Hematopoietic multipotent progenitor cell treated with erythropoietin and hydrocortisone succinate and interleukin-3 and kit ligand, for 8 days (in vitro differentiated cells): ENCODE results near the gene TEX44.
A peak's percentile ranks its signal among the peaks of the same experiment; 100 is the strongest.

Source experiments
- DNase-seq: peaks from one replicate; pipeline ENCODE4 v3.0.0-alpha.2; 2015

Gene TEX44

DNA sequence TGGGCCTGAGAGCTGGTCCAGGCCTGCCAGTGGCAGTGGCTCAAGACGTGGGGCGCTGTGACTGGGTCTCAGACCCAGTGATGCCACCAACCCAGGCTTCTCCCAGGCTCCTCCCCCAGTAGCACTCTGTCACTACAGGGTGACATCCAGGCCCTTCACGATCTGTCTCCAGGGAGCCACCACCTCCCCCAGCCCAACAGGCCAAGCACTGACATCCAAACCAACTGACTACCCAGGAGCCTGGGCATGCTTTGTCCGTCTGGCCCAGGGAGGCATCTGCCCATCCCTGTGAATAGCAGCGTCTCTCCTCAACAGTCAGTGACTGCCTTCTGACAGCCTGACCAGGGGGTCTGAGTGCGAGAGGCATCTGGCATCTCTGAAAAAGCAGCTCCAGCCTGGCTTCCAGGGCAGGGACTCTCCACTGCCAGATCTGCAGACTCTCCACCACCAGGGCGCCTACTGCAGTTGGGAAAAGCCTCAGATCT, 13.0 kb downstream of the TEX44 start:
- no peak for DNase-seq

DNA sequence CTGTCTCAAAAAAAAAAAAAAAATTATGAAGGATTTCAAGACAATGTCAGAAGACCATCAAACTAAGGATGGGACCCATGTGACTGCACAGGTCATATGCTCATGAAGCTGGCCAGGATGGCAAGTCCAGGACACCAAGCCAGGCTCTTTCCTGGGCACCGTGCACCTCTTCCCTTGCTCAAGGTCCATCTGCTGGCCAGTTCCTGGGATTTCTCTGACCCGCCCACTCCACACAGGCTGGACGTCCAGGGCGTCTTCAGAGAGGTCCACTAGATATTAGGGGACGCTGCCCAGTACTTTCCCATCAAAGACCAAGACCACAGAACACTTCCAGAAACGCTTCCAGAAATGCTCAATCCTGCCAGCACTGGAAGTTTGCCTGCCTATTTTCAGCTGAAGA, 14.3 kb downstream of the TEX44 start:
- DNase-seq = no peak

DNA sequence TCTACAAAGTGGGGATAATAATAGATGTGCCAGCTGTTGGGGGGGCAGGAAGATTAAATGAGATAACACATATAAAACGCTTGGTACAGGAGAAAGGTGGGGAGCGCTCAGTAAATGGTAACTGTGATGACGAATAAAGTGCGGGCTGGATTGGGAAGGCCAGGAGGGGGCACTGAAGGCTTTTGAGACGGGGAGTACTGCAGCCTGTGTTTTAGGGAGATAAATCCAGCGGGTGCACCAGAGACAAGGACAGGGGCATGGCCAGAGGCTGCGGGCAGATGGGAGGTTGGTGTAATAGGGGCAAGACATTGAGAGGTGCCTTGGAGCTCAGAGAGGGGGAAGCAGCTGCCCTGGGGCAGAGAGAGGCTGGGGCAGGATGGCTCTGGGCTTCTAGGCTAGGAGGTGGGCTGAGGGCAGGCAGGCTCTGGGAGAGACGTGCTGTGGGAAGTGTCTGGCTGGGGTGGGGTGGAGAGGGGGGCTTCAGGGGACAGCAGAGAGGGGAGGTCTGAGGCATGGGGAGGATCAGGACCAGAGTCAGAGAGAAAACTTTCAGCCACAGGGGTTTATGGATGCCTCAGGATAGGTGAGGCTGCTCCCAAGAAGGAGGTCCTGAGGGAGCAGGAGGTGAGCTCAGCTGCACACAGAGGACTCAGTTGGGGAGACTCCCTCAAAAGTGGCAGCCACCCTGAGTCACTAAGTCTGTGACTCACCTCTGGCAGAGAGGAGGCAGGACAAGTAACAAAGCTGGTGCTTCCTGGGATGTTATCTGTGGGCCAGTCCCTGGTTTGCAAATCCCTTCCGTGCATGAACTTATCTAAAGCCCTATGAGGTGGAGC, 18.8 kb downstream of the TEX44 start:
- peak; percentile 94 for DNase-seq

DNA sequence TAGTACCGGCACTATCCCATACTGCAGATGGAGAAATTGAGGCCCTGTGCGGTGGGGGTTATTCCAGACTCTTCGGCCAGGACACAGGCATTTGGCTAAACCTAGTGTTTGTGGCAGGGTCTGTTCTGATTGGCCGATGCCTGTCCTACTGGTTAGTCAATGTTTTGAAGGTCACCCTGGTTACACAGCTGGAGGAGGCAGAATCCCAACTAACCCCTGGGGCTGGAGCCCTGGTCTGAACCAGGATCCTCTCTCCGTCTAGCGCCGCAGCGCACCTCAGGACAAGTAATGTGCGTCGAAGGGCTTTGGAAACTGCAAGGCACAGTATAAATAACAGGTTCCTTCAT, 19.4 kb downstream of the TEX44 start:
- DNase-seq = no peak

DNA sequence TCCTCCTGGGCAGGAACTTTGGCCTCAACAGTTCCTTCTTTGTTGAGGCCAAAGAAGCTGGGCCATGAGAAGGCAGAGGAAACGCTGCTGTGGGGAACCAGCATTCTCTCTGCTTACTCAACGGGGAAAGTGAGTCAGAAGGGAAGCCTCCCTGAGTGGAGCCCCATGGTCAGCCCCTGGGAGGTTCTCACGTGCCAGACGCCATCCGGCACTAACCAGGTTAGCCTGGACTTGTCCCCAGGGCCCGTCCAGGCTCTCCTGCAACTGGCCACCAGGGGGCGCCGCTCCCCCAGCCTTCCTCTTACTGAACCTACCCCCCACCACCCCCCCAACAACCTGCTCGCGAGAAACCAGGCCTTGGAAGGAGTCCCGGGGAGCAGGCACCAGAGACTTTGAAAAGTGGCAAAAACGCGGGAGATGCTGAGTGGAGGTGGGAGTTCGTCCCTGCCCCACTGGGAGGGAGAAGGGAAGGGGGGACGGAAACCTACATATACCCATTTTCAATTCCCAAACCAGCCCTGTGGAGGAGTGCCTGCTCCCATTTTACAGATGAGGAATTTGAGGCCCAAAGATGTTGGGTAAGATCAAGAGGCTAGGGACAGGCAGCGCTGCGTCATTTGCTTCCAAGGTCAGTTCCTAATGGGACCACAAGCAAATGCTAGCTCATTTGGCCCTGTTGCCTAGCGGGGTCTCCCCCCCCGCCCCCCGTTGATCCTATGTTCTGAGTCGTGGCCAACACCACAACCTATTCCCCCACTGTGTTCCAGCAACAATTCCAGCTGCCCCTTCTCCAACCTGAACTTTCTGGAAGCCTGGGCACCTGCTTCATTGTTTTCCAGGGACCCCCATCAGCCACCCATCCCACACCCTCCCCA, 20.0 kb downstream of the TEX44 start:
- peak; percentile 92 for DNase-seq

DNA sequence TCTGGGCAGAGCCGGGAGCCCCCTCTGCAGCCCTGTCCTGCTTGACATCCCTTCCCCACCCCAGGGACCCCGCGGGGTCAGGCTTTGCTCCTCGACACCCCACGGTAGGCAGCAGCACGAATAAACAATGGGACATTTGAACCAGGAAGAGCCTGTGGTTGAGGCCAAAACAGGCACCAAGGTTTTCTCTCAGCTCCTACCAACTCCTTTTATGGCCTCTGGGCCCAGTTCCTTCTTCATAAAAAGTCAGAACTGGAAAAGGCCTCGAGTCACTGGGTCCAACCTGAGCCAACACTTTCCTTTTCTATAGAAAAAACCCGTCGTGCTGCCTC, 20.6 kb downstream of the TEX44 start:
- no peak for DNase-seq

DNA sequence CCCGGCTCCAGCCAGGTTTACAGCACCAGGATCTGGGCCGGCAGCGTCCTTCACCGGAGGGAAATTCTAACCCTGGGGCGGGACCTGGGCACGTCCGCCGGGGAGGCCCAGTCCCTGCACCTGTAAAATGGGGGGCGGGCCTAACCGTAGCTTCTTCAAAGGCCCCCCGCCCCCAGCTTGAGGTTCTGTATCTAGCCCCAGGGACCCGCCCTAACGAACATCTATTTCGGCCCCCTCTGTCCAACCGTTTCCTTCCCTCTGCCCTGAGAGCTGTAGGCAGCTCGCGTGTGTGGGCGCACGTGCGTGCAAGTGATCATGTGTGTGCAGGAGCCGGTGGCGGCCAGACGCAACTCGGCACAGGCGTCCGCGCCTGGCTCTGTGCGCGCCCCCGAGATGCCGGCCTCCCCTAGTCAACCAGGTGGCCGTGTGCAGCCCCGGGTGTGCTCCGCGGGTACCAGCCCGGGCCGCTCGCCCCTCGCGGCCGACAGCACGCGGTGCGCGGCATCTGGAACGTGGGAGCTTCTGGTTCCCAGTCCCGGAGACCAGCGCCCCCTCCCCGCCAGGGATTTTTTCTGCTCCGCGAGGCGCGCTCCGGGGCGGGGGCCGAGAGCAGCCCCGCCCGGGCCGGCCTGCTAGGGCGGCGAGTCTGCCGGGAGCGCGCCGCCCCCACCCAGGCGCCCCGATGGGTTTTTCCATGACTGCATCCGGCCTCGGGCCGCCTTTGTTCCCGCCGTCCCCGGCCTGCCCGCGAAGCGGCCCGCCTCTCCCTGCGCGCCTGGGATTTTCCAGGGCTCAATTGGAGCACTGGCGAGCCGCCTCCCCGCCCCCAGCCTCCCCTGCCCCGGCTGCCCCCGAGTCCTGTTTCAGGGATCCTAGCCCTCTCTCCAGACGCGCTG, 21.2 kb downstream of the TEX44 start:
- peak; percentile 94 for DNase-seq

DNA sequence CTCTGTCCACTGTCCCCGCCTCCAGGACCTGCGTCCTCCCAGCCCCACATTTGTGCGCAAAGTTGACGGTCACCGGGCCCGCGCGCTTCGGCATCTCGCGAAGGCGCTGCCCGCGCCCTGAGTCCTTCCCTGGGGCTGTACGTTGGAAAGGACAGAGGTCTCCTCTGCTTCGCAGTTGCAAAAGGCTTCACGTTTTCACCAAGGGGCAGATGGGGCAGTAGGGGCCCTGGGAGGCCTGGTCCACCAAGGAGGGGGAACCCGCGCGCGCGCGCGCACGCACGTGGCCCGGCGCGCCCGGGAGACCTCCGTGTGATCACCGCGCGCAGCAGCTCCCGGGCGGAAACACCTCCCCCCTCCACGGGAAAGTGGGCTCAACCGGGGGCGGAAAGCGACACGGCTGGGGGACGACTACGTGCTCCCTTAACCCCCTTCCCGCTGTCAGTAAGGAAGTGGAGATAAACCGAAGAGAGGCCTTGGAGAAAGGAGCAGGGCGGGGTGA, 21.9 kb downstream of the TEX44 start:
- DNase-seq = peak; percentile 63

DNA sequence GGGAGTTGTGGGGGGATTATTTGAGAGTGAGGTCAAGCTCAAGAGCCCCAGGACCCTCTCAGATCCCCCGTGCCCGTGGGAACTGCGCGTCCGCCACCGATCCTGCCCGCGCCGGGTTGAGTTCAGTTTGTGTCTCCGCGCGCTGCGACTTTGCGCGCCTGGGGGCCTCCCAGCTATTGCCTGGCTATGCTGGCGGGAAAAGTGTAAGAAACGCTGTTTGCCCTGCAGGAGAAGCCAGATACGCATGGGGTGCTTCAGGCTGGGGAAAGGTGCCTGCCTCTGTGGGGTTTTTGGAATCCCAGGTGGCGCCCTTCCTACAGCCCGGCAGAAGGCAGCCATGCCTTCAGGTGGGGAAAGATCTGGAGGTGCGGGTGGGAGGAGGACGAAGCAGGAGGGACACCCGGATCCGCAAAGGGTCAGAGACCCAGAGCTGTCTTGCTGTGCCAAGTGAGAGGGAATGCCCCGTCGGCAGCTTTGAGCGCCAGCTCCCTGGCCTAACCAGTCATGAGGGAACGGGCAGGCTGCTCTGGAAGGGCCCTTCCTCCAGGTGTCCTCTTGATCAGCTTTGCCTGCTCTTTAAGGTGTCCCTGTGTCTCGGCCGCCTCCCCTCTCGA, 22.5 kb downstream of the TEX44 start:
- DNase-seq = peak; percentile 52

DNA sequence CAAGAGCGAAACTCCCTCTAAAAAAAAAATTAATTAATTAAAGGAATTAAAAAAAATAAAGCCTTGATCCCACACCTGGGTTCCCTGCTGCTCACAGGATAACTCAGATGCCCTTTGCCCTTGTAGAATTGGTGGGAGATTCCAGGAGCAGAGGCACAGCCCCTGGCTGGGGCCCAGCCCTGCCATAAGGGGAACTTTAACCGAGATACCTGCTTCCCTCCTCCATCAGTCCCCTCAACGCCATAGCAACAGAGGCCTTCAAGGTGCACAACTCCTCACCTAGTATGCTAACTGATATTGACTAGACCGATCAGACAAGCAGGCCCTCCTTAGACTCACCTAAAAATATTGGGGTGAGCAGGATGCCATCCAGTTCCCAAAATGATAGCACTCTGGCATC, 23.6 kb downstream of the TEX44 start:
- DNase-seq = no peak

DNA sequence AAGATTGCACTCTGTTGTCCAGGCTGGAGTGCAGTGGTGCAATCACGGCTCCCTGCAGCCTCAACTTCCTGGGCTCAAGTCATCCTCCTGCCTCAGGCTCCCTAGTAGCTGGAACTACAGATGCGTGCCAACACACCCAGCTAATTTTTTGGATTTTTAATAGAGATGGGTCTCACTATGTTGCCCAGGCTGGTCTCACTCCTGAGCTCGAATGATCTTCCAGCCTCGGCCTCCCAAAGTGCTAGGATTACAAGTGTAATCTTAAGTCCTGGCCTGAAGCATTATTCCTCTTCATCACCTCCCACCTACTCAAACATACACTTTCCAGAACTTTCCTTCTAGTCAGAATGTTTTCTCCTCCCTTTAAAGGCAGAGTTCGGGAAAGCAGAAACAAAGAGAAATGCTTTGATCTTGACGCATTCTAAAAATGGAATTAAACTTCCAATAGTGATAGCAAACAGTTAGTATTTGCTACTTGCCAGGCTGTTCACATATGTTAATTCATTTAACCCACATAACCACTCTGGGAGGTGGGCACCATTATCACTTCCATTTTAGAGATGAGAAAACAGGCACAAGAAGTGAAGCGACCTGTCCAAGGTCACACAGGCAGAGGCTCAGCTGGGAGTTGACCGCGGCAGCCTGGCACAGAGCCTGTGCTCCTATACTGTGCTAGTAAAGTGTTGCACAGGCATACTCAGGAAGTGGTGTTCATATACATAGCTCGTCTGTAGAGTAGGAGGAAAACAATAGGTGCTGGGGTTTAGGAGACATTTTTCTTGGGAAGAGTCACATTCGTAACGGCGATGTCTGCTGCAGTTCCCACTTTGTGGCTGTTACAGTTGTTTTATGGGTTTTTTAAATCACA, 24.6 kb downstream of the TEX44 start:
- no peak for DNase-seq

DNA sequence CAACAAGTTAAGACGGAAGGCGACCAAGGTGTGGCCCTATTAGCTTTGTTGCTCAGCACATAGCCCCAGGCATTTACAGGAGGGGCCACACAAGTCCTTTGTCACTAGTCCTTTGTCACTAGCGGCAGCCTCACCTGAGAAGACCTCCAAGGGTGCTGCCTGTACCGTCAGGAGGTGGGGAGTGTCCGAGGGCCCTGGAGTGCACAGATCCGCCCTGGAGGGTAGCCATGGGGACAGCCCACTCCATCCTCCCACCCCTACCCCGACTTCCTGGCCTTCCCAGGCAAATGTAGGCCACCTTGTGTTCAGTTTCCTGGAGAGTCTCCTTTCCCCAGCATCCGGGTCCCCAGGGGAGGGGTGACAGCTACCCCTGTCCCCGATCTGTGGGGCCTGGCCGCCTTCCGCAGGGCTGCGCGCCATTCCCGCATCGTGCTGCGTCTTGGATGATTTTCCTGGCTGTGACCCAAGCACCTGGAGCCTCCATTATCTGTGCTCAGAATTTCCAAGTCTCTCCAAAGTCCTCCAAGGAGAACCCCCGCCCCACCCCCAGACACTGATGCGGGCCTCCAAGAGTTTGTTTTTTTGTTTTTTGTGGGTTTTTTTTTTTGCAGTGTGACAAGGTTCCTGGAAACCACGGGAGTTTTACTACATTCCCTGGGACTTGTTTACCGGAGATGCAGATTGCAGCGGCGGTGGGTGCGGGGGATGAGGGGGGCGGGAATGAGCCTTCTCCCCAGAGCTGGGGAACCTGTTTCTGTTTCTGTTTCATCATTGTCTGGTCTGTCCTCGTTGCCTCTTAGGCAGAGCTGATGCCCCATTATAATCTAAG, 28.6 kb downstream of the TEX44 start:
- no peak for DNase-seq

DNA sequence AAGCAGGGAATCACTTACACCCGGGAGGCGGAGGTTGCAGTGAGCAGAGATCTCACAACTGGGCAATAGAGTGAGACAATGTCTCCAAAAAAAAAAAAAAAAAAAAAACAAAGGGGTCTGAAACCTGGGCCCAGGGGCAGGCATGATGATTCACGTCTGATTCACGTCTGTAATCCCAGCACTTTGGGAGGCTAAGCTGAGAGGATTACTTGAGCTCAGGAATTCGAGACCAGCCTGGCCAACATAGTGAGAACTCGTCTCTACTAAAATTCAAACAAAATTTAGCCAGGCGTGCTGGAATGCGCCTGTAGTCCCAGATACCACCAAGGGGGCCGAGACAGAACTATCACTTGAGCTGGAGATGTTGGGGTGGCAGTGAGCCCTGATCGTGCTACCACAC, 30.3 kb downstream of the TEX44 start:
- no peak for DNase-seq

DNA sequence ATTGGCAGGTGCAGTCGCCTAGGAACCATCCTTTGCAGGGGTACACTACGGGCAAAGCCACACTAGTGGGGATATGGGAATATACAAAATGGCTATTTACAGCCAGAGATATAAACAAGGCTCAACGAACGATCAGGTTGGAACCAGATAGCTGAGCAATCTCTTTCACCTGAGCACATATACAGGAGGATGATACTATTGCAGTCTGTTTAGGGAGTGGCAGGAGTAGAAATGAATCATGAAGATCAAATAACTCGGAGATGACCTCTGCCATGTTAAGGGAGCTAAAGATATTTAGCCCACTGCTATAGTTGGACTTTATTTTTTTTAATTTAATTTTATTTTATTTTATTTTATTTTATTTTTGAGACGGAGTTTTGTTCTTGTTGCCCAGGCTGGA, 33.8 kb downstream of the TEX44 start:
- DNase-seq = no peak

DNA sequence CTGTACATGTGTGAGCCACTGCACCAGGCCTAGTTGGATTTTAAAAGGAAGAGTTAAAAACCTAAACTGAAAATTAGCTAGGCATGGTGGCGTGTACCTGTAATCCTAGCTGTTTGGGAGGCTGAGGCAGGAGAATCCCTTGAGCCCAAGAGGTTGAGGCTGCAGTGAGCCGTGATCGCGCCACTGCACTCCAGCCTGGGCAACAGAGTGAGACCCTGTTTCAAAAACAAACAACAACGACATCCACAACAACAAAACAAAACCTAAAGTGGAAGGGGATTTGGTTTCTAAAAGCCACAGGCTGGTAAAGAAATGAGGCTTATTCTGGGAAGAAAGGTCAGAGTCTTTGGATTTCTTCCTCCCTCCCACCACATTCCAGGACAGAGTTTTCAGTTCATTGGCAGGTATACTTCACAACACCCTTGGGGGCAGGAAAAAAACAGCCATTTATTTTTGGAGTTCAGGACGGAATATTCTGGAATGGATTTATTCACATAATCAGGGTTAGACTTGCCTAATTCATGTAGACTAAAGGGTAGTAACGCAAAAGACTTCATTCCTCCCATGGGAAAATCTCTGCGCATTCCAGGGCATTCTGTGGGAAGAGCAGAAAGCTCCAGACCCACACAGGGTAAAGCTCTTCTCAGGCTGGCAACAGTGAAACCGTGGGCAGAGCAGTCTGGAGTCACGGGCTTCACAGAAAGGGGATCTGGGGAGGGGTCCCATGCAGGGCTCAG, 34.9 kb downstream of the TEX44 start:
- DNase-seq = no peak

DNA sequence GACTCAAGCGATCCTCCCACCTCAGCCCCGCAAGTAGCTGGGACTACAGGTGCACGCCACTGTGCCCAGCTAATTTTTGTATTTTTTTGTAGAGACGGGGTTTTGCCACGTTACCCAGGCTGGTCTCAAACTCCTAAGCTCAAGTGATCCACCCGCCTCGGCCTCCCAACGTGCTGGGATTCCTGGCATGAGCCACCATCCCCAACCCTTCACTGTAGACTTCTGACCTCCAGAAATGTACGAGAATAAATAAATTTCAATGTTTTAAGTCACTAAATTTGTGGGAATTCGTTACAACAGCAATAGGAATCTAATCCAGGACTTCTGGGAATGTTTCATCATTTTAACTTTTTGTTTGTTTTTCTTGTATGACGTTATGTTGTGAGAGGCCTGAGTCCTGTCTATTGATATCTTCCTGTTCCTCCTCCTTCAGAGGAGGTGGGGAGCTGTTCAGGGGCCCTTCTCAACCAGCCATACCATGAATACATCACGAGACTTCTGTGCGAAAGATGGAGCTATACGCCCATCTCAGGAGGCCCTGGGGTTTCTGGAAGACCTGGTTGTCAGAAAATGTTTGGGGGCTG, 40.0 kb downstream of the TEX44 start:
- DNase-seq = no peak

DNA sequence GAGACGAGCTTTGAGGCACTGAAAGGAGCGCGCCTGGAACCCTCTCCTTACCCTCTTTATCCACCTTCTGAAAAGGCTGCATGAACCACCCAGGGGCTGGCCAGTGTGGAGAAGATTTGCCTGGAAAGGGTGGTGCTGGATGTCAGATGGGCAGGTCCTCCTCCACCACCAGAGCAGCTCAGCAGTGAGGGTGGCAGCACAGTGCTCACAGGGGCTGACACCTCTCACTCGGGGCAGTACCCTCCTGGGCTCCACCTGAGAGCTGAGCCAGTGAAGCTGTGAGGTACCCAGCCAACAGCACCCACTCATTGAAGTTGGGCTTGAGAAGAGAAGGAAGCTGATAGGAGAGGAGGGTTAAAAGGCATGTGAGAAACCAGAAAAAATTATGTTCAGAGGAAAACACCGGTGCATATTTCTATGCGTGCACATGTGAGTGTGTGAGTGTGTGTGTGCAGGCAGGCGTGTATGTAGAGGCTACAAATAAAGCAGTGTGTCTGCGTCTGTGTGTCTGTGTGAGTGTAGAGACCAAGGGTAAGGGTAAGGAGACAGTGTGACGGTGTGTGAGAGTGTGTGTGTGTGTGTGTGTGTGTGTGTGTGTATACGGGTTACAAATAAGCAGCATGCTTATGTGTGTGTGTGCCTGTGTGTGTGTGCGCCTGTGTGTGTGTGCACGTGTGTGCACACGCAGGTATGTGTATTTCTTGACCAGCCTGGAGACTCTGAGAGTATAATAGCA, 40.7 kb downstream of the TEX44 start:
- DNase-seq = no peak

DNA sequence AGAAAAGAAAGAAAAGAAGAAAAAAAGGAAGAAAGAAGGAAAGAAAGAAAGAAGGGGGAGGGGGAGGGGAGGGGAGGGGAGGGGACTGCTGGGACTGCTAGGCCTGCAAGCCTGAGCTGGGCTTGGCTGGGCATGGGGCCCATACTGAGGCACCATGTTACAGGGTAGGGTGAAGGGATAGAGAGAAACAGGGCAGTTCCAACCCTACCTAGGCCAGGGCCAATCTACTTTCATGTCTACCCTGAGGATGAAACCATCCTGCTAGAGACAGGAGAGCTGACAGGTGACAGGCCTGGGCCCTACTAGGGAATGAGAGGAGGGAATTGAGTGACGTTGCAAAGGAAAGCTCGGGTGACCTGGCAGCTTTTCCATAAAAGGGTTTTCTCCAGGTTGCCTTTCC, 41.7 kb downstream of the TEX44 start:
- no peak for DNase-seq
